ENCODE measurements around the gene UPP1.

Gene UPP1

DNA sequence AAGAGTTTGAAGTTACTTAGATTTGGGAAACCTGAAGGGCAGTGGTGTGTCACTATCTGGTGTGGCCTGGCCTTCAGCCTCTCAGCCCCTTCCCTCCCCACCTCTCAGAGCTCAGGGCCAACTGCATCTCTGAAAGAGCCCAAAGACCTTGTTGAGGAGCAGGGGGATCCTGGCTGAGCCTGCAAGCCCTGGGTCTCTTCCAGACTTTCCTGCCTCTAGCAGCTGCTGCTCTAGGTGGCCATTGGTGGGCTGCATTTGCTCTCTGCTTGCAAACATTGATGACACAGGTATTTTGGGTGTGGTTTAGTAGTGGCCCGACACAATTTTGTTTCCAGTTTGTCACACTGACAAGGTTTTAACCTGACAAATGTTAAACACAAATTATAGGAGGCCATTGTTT lies 3.1 kb upstream of the UPP1 start:
- DNase-seq (ENCODE audit: low read depth): no peak

GRCh38 chr7:48087349-48087748 lies 1.7 kb upstream of the UPP1 start:
- DNase-seq (ENCODE audit: low read depth): no peak

GRCh38 chr7:48088559-48089045 lies 463 bp upstream of the UPP1 start:
- DNase-seq (ENCODE audit: low read depth): no peak

- DNase-seq (ENCODE audit: low read depth): no peak
Measured at GRCh38 chr7:48090095-48090805, 1.2 kb downstream of the UPP1 start.

- no peak for DNase-seq (ENCODE audit: low read depth)
Measured at GRCh38 chr7:48091506-48092433, 2.7 kb downstream of the UPP1 start.

GRCh38 chr7:48094861-48095293 lies 5.8 kb downstream of the UPP1 start:
- no peak for DNase-seq (ENCODE audit: low read depth)

GRCh38 chr7:48096273-48096672 lies 7.2 kb downstream of the UPP1 start:
- DNase-seq (ENCODE audit: low read depth): no peak

DNA sequence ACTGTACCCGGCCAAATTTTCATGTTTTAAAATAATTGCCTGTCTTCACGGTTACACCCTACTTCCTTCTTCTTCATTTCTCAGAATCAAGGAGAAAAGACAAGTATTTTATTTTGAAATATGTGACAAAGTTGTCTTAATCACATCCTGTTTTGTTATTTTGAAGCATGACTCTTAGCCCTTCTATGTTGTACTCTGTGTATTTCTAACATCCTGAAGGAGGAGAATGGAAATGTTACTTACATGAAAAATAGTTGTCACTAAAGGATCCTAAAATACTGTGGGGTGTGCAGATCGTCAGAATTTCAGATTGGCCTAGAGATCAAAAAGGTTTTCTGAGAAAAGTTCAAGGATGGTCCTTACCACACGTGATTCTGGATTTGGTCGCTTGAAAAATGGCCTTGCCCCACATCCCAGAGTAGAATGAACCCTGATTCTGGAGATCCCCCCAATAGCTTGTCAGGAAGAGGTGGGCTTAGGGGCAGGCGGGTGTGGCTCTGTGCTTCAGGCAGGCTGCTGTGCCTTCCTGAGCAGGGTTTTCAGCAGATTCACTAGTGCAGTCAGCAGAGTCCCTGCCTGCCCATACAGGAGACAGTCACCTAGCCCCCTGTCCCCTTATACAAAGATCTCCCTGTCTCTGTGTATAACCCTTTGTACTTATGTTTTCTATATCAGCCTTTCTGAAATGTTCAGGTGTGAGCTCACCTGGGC lies 8.6 kb downstream of the UPP1 start:
- DNase-seq (ENCODE audit: low read depth): no peak

- DNase-seq (ENCODE audit: low read depth): no peak
Measured at GRCh38 chr7:48098846-48099245, 9.8 kb downstream of the UPP1 start.

DNA sequence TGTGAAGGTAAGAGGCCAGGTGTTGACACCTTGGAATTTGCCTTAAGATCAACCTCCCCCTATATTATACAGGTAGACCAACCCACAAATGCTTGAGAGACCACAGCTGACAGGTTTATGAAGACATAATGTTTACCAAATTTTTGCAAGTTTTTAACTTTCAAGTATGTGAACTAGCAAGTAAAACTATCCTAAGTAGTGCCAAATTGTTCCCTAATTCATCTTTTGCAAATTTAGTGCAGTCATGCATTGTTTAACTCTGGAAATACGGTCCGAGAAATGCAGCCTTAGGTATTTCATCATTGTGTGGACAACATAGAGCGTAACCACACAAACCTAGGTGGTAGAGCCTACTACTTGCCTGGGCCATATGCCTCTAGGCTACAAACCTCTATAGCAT lies 10.7 kb downstream of the UPP1 start:
- no peak for DNase-seq (ENCODE audit: low read depth)

DNA sequence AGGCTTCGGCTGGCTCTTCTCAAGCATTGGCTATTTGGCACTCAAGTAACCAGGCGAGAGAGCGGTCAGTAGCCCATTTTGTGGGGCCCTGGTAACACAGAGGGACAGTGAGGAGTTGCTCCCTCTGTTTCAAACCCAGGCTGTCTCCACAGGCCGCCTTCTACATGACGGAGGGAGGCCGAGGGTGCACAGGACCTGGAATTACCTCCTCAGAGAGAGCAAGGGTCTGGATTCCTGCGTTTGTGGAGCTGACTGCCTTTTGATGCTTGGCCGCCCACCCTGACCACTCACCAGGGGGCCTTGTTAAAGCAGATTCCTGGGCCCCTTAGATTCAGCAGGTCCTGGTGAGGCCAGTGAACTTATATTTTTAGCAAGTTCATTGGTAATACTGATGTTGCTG lies 12.3 kb downstream of the UPP1 start:
- DNase-seq (ENCODE audit: low read depth): no peak

- no peak for DNase-seq (ENCODE audit: low read depth)
Measured at GRCh38 chr7:48101968-48102367, 12.9 kb downstream of the UPP1 start.

DNA sequence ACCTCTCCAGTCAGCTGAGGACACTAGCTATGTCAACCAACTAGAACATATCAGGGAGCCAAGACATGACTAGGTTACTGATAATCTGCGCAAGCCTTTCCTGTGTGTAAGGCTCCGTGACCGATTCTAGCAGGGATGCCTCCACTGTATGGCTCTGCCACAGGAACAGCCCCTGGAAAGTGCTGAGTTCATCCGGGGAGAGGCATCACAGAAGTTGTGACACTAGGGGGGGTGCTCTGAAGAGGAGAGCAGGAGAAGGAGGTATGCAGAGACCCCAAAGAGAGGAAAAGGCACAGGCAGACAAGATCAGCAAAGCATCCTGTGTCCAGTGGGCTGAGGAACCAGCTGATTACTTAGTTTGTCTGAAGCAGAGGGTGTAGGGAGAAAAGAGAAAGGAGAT lies 13.5 kb downstream of the UPP1 start:
- no peak for DNase-seq (ENCODE audit: low read depth)

DNA sequence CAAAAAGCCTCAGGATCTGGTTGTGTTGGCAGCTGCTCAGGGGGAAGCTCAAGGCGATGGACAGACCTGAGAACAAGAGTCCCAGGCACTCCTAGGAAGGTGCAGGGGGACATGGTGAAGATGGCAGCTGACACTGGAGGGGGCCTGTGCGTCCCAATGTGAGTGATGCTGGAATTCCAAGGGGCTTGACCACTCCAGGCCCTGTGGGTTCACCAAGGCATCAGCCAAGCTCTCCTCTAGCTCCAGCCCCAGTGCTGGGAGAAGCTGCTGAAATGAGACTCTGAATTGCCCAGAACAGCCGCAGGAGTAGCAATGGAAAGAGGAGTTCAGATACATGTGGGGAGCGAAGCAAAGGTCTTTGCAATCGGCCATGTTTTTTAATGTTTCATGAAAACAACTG lies 16.0 kb downstream of the UPP1 start:
- no peak for DNase-seq (ENCODE audit: low read depth)

DNA sequence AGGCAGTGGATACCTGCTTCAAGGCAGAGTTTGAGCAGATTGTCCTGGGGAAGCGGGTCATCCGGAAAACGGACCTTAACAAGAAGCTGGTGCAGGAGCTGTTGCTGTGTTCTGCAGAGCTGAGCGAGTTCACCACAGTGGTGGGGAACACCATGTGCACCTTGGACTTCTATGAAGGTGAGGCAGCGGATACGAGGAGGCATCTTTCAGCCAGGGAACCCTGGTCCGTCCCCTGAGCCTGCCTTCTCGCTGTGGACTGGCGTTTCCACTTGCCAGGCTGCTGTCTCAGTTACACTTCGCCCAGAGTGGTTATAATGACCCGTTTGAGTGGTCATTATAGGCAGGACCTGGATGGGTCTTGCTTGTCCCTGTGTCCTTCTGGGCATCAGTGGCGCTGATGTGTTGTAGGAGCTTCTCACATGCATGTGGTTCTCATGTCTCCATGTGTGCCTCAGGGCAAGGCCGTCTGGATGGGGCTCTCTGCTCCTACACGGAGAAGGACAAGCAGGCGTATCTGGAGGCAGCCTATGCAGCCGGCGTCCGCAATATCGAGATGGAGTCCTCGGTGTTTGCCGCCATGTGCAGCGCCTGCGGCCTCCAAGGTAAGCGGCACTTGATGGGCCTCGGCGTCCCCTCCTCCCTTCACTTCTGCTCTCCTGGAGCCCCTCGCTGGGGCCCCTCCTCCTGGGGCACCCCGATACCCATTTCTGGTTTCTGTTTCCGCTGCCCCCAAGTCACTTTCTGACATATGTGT lies 18.0 kb downstream of the UPP1 start:
- DNase-seq (ENCODE audit: low read depth): no peak

- DNase-seq (ENCODE audit: low read depth): no peak
Measured at GRCh38 chr7:48107926-48108472, 18.9 kb downstream of the UPP1 start.

DNA sequence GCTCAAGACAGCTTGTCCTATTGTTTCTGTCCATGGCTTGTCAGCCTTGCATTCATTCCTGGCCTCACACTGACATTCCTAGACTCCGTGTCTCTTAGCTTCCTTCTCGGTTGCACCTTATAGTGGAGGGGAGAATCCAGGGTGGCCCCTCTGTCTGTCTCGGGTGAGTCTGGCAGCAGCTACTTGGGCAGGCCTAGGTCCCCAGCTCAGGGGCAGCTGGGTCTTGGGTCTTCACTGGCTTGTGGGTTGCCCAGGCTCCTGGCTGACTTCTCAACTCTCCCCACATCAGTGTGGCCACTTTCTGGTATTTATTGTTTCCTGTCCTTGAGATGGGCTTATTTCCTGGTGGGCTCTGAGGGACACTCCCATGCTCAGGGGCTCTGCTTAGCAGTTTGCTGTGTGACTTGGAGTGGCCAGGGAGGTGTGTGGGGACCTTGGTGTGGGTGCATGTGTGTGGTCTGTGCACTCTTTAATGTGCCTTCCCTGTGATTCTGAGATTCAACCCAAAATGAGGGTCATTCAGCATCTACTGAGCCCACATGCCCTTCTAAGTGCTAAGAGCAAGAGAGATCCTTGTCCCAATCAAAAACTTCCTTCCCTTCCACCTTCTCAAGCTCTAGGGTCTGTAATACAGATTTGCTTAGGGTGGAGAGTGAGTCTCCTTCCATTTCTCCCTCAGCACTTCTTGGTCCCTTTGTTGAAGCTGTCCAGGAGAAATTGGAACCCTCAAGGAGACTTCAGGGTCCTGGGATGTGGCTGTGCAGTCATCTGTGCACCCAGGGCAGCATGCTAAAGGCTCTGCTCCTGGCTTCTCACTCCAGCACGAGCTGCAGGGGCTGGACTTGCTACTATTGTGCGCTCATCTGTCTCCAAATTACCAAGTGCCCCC lies 20.1 kb downstream of the UPP1 start:
- DNase-seq (ENCODE audit: low read depth): no peak

- DNase-seq (ENCODE audit: low read depth): peak; percentile 82
Measured at GRCh38 chr7:48109848-48110663, 21.0 kb downstream of the UPP1 start.

DNA sequence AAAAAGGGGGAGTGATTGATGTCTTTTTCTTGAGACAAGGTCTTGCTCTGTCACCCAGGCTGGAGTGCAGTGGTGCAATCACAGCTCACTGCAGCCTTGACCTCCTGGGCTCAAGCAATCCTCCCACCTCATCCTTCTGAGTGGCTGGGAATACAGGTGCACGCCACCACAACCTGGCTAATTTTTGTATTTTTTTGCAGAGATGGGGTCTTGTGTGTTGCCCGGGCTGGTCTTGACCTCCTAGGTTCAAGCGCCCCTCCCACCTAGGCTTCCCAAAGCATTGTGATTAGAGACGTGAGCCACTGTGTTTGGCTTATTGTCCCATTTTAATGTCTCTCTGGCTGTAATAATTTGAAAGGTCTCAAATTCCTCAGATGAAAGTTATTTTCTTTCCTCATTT lies 21.8 kb downstream of the UPP1 start:
- no peak for DNase-seq (ENCODE audit: low read depth)

- no peak for DNase-seq (ENCODE audit: low read depth)
Measured at GRCh38 chr7:48111596-48111995, 22.5 kb downstream of the UPP1 start.
